HS-27A (cell line): ENCODE results near the gene AK8.

ENCODE experiments used
- DNase-seq: peaks from one replicate; pipeline ENCODE4 v3.0.0-alpha.2; 2012; ENCODE audit warnings: low read depth, missing footprints

The AK8 gene

DNA sequence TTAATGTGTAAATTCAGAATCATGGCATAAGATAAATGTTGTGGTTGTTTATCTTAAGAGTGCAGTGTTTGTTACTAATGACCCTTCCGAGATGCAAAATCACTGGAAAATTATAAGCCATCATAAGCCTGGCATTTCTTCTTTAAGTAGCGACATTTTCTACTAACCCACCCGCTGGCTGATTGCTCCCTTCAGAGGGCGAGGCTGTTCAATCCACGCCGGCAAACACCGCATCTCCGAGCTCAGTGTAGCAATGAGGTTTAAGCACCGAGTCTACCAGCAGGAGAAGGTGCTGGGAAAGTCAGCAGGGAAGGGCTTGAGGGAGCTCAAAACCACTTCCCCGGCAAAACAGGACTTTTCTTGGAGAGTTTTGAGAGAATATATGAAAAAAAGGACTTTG lies 52.7 kb downstream of the AK8 start:
- no peak for DNase-seq

DNA sequence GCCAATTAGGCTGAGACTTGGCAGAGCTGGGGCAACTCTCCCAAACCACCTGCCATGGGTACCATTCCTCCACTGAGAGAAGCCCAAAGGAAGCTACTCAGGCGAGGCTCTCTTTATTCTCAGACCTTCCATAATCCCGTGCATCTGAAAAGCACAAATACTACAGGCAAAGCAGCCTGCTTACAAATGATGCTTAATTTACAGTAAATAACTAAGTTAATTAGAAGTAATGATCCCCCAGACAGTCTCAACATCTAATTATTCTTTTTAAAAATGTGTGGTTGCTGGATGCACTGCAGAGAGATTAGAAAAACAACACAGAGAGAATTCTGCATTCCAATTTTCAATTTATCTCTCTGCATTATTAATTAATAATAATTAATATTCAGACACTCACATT lies 53.1 kb downstream of the AK8 start:
- DNase-seq: no peak

DNA sequence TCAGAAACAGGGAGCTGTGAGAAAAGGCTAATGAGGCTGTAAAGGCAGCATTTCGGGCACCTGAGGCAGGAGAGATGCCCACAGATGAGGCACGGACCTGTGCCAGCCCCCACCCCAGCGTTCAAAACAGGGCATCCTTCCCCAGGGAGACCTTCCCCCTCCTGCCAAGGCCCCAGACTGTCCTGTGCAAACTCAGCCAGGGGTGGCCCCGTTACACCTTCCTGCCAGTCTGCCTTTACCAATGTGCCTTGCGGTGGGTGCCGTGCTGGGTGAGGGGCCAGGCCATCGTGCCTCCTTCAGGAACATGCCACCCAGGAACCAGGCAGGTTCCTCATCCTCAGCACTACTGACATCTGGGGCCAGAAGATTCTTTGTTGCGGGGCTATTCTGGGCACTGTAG lies 53.9 kb downstream of the AK8 start:
- no peak for DNase-seq

DNA sequence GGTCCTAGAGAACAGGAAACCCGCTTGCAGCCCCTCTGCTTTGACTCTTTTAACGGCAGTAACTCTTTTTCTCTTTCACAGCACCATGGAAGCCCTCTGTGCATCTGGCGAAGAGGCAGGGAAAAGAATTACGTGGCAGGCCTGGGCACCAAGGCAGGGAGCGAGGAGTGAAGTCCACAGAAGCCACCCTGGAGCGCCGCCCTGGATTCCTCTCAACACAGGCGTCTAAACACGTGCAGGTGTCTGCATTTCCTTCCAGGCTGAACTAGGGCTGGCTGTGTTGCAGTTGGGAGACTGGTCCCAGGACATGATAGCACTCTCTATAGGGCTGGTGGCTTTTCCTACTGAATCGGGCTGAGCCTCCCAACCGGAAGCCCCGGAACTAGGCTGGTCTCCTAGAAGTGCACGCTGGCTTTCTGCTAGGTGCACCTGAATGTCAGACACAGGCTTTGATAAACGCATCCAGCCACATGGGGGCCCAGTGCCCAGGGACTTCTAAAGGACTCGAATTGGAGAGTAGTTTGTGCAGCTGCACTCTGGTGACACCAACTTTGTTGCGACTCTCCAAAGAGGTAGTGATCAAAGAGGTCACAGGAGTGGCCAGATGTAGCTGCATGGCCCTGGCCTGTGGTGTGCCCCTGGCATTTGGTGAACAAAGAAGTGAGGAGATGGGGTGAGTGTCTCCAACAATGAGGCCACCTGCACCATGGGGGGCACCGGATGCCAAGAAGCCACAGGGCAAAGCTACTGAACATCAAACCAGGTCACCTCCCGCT lies 54.5 kb downstream of the AK8 start:
- DNase-seq: no peak

DNA sequence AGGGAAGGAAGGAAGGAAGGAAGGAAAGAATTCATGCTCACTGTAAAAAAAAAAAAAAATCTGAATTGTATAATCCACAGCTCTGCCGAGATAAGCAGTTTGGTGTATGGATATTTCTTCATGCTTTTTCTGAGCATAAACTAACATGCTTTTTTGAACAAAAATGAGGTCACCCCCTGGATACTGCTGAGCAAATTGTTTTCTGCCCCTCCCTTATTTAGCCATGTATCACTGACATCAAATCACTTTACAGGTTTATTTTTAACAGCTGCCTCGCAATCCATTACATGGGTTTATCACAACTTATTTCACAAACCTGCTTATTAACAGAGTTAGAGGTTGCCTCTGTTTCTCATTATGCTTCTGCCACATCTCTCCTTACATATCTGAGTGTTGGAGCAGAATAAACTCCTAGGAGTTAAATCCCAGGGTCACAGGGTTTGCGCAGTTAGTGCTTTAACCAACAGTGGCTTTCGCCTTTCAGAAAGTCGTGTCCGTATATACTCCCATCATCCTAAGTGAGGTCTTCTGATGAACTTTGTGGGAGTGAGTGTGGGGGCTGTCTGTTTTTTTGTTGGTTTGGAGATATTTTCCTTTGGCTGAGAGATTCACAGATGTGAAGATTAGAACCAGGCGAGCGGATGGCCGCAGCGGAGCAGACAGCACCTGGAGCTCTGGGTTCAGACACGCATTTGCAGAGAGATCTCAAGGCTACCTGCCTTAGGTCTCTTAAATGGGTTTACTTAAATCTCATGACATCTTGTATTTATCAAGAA lies 57.7 kb downstream of the AK8 start:
- DNase-seq: no peak

DNA sequence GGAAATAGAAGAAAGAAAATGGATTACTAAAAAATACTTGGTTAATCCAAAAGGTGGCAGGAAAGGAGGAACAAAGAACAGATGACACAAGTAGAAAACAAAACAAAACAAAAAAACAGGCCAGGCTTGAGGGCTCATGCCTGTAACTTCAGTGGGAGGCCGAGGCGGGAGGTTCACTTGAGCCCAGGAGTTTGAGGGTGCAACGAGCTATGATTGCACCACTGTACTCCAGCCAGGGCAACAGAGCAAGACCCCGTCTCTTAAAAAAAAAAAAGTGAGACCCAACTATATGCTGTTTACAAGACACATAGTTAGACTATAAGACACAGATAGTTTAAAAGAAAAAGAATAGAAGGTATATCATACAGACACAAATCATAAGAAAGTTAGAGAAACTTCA lies 59.5 kb downstream of the AK8 start:
- no peak for DNase-seq

DNA sequence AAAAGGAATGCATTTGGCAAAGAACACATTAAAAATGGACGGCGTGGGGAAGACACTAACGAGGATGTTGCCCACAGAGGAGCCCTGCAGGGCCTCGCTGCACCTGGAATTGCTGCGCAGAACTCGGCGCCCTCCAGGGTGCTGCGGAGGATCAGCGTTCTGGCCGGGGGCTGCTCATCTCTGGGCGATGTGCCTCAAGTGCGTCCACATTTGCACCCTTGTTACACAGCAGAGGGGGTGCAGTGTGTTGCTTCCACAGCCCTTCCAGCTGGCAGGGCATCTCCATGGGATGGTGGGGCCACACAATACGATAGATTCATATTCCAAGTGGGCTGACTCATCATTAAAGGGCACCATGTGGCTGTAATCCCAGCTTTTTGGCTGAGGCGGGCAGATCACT lies 63.1 kb downstream of the AK8 start:
- DNase-seq: no peak

DNA sequence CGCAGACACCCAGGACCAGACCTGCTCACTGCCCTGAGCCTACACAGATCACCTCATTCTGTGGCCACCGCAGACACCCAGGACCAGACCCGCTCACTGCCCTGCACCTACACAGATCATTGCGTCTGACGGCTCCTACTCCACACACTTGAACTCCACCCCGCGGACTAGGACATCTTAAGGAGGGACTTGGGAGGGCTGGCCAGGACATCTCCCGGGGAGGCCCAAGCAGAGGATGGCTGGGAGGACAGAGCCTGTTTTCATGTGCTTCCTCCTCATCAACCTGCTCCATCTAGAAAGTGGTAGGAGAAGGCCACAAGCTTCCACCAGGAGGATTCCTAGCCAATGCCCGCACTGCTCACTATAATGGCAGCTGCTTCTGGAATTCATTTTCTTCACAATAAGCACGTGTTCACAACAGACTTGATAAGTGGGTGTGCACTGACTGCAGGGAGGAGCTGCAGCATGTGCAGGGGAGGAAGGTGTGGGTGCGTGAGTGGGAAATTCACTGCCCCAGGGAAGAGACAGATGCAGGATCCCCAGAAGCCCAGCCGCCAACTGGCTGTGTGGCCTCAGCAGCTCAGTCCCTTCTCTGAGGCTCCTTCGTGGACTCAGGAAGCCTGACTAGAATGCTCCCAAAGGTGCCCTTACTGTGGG lies 64.8 kb downstream of the AK8 start:
- DNase-seq: no peak

DNA sequence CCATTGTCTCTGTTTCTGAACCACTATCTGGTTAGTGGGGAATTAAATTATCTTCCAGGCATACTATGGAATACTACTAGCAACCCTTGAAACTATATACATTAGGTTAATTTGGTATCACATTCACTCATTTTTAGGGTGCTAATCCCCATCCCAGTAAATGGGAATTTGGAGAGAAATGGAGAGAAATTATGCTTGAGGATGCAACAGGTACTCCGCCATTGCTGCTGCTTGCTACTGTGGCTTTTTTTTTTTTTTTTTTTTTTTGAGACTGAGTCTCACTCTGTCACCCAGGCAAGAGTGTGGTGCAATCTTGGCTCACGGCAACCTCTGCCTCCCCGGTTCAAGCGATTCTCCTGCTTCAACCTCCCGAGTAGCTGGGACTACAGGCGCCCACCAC lies 66.1 kb downstream of the AK8 start:
- no peak for DNase-seq

DNA sequence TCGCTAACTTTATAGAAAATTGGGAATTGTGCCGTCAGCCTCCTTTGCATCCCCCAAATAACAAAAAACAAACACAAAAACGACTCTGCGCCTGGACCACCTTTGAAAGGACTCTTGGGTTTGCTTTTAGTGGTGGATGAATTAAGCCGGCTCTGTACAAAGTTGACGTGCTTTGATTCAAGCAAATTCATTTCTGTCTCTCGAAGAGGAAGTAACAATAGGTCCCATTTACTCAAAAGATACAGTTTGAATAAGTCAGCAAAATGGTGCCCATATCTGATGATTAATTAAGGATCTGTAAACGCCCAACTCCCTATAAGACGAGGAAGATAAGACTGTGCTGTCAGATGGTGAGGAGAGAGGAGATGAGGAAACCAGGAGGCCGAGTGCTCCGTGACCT lies 67.8 kb downstream of the AK8 start:
- DNase-seq: no peak

DNA sequence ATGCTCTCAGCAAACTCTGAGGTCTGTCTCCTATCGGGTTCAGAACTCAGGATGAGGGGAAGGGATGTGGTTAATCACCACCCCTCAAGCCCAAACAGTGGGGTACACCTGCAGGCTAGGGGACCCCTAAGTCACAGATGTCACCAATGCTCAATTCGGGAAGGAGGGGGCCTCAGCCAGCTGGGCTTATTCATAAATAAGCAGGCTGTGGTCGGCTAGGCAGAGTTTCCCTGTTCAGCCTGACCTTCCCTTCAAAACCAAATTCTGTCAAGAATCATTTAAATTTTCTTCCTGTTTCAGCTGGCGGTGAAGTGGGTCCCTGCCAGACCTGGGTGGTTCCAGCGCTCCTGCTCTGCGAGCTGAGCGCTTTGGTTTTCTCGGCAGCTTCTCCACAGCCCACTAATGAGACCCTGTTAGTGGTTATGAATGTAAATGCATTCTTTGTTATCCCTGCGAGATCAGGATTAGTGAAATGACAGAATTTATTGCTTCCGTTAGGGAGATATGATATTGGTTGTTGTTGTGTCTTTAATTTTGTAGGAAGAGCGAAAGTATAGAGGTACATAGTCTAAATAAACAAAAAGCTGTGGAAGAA lies 68.3 kb downstream of the AK8 start:
- no peak for DNase-seq

DNA sequence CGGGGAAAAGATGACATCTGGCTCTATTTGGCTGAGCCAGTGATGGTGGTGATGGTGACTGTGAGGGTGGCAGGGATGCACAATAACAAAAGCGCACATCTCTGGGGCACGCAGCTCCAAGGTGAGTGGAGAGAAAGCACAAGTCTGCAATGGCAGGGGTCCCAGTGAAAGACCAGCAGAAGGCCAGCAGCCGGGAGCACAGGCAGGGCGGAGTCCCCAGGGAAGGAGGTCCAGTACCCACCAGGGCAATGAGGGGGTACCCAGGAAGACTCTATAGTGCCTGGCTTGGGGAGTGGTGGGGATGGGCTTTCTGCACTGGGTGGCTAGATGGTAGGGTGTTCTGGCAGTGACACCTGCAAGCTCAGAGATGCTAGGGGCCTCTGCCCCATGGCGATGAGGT lies 69.4 kb downstream of the AK8 start:
- DNase-seq: no peak

DNA sequence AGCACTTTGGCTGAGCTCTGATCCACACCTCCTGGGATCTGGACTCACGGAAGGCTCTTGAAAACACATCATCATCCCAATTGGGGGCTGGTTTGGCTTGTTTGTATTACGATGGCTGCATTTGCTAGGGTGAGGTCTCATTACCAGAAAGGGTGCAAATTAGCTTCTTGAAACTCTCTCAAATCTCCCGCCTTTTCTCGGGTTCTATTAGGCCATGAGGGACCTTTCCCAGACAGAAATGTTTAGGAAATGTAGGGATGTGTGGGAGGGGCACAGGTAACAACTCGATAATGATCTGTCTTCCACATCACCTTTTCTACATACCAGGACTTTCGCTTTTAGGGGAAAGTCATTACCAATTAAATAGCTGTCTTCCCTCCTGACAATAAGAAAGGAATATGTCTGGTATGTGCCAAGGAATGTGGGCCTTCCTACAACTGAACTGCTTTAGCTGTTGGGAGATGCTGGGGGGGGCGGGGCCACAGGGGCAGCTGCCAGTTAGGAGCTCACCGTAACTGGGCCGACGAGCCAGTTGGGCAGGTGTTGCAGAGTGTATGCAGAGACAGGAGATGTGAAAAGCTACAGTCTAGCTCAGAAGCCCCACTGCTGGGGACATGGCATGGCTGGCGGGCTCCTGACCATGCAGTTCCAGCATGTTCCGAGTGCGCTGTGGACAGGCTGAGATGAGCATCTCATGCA lies 71.2 kb downstream of the AK8 start:
- no peak for DNase-seq

DNA sequence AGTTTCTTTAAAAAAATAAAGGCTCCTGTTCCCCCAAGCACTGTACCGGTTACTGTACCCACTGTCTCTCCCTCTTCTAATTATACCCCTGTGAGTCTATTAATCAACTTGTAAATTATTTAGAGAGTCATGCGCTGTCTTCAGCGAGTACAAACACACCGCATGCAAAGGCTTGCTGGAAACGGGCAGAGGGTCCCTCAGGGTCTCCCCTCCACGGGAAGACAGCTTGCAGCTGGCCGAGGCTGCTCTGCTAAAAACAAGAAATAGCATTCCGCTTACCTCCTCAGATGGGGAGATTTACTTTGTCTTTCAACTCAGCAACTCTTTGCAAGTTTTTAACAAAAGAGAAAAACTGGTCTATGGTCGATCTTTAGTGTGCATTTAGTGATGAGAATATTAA lies 71.8 kb downstream of the AK8 start:
- no peak for DNase-seq

DNA sequence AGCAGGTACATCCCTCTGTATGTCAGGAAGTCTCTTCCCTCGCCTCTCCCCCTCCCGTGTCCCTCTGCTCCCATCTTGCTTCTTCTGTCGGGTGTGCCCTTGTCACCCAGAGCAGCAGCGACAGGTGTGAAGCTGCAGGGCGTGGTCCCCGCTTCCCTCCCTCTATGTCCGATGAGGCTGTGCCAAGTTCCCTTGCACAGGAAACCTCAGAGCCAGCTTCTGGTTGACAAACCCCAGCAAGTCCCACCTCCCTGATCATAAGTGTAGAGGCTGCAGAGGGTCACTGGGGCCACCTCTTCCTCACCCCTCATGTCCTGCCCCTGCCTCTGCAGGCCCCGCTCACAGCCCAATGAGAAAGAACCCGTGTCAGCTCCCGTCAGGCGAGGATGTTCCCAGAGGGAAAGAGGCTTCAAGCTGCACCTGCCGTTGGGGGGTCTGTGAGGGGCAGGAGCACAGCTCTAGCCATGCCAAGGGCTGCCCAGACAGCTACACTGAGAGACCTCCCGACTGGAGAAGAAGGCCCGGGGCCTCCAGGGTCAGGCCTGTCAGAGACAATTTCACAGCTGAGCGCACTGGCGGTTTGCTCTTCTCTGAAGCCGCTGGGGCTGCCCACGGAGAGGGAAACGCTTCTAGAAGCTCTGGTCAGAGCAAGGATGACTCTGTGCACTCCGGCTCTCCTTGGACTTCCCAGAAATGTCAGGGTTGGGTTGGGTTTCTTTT lies 73.3 kb downstream of the AK8 start:
- DNase-seq: no peak

DNA sequence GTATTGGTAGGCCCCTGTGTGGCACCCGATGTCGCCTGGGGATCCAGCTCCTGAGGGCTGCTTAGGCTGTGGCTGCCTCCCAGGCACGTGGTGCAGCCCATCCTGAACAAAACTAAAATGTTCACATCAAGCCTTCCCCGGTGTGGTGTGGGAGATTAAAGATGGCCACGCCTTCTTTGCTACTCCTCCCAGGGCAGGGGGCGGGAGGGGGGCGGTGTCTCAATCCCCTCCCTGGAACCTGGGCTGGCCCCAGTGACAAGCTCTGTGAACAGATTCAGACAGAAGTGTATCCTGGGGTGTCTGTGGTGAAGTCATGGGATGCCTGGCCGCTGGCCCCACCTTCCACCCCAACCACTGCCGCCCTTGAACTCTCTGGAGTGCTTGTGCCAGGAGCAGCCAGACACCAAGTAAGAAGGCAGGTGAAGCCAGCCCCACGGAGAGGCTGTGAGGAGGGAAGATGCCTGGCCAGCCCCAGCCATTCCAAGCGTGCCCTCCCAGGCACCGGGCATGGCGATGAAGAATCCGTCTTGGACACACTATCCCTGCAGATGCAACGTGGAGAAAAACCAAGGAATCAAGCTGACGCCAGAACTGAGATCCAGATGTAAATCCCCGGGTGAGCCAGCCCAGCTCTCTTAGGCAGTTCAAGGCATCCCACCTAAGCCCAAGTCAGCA lies 75.8 kb downstream of the AK8 start:
- no peak for DNase-seq

DNA sequence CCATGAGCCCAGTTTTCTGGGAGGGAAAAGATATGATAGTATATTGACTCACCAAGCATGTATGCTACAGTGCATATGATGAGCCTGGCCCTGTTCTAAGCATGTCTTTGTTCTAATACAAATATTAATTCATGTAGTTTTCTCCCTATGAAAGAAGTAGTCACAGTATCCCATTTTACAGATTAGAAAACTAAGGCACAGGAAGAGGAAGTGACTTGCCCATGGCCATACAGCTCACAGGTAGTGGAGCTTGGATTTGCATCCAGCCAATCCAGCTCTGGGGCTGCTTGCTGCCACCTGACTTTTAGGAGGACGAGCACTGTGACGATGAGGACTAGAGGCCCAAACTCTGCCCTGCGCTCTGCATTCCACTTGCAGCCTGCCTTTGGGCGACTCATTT lies 76.4 kb downstream of the AK8 start:
- no peak for DNase-seq

DNA sequence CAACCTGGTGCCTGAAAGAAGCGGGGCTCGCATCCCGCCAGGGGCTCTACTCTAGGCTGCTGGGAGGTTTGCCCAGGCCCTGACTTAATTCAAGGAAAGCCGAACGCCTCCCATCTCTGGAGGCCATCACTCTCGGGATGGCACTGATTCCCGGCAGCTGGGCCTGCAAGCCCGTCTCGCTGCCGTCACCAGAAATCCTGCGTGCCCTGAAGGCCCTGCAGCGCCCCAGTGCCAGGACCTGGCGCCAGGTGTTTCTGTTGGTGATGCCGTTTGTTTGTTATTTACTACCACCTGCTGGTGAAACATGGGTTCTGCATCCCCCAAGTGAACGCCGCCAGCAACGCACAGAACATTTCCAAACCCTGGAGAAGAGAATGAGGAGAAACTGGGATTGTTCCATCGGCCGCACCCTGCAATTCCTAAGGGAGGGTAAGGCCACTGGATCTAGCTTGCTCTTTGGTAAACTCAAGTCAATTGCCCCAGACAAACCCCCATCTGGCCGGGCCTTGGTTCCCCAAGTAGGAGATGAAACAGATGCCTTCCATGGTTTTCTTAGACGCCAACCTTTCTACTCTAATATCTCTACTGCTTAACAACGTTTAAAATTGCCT lies 77.9 kb downstream of the AK8 start:
- no peak for DNase-seq

DNA sequence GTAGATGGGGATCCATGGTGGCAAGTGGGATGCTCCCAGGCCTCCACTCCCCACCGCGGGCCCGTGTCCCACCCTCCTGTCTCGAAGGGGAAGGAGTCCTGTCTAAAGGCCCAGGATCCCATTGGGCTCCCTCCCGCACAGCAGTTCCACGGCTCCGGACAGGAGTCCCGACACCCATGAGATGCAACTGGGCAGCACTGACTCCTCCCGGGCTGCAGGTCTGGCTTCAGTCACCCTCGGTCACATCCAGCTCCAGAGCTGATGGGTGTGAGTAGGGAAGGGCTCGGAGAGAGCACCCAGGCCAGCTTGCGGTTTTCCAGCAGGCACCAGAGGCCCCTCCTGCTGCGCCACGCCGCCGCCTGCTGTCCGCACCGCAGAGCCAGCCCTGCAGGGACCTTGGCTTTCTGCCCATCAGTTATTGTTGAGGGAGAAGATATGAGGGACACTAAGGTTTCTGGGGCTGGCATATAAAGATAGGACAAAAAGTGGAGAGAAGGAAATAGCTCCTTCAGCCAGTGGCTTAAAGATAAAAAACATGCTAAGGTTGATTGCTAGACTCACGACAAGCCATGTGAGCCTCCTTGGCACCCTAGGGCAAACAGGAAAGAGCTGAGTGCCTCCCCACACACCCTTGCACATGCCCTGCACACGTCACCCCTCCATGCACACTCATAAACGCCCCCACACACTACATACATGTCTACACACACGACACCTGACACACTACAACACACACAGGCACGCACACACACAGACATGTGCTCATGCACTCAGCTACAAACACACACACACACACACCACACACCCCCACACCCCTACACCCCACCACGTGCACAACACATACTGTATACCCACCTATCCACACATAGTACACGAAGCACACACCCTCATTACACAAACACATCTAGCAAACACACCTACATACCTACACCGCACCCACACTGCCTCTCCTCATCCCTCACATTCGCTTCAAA lies 79.0 kb downstream of the AK8 start:
- DNase-seq: no peak
